Neuron (in vitro differentiated cells): Measurements from ENCODE around the gene GLDC.

Experiments used
- H2AFZ ChIP-seq: one replicate; pipeline ENCODE4 v1.6.1; 2013; ENCODE audit warnings: low read depth, mild to moderate bottlenecking, inconsistent platforms, low read length, moderate library complexity
- H3K27me3 ChIP-seq: one replicate; pipeline ENCODE4 v1.6.1; 2013; ENCODE audit warnings: low read length; ENCODE audit not compliant: insufficient read depth
- H3K36me3 ChIP-seq: one replicate; pipeline ENCODE4 v1.6.1; 2013; ENCODE audit warnings: low read length; ENCODE audit not compliant: insufficient read depth
- H3K4me1 ChIP-seq: one replicate; pipeline ENCODE4 v1.6.1; 2013; ENCODE audit warnings: low read length; ENCODE audit not compliant: insufficient read depth
- H3K4me3 ChIP-seq: 2 replicates; pipeline ENCODE4 v1.5.1; 2013; ENCODE audit warnings: mild to moderate bottlenecking, low read length, moderate library complexity
- H3K9me3 ChIP-seq: one replicate; pipeline ENCODE4 v1.6.1; 2013; ENCODE audit warnings: low read length

GLDC gene

GRCh38 chr9:6598249-6598725 is 47.2 kb downstream of the GLDC start:
- no peak overlapping the region for H3K4me3 ChIP-seq
- peaks cover 75% of the 10 kb centered on the region for H3K36me3 ChIP-seq
- H2AFZ ChIP-seq, result no peak overlapping the region
- no peaks in the 10 kb centered on the region for H3K9me3 ChIP-seq
- no peaks in the 10 kb centered on the region for H3K27me3 ChIP-seq
- peaks cover 9% of the 10 kb centered on the region for H3K4me1 ChIP-seq

- Histone ChIP-seq H3K36me3 (peaks cover 79% of the 10 kb centered on the region), H3K27me3 (no peaks in the 10 kb centered on the region), H3K4me1 (peaks cover under 1% of the 10 kb centered on the region), H3K4me3 (no peak overlapping the region), H3K9me3 (no peaks in the 10 kb centered on the region), H2AFZ (no peak overlapping the region)
Measured at GRCh38 chr9:6592791-6593190, 52.7 kb downstream of the GLDC start.

GRCh38 chr9:6592231-6592630 is 53.3 kb downstream of the GLDC start:
- Histone ChIP-seq H3K9me3 (no peaks in the 10 kb centered on the region), H3K4me1 (no peaks in the 10 kb centered on the region), H2AFZ (no peak overlapping the region), H3K27me3 (no peaks in the 10 kb centered on the region), H3K4me3 (no peak overlapping the region), H3K36me3 (peaks cover 77% of the 10 kb centered on the region)

- Histone ChIP-seq H3K4me1 (no peaks in the 10 kb centered on the region), H2AFZ (no peak overlapping the region), H3K4me3 (no peak overlapping the region), H3K27me3 (no peaks in the 10 kb centered on the region), H3K9me3 (no peaks in the 10 kb centered on the region), H3K36me3 (peaks cover 75% of the 10 kb centered on the region)
Measured at GRCh38 chr9:6590772-6591384, 54.7 kb downstream of the GLDC start.

- no peaks in the 10 kb centered on the region for H3K9me3 ChIP-seq
- no peak overlapping the region for H3K4me3 ChIP-seq
- H3K36me3 ChIP-seq, result peaks cover 73% of the 10 kb centered on the region
- no peak overlapping the region for H2AFZ ChIP-seq
- H3K27me3 ChIP-seq, result no peaks in the 10 kb centered on the region
- no peaks in the 10 kb centered on the region for H3K4me1 ChIP-seq
Measured at GRCh38 chr9:6590334-6590733, 55.2 kb downstream of the GLDC start.

- H3K4me3 ChIP-seq, result no peak overlapping the region
- peaks cover 73% of the 10 kb centered on the region for H3K36me3 ChIP-seq
- H3K4me1 ChIP-seq, result no peaks in the 10 kb centered on the region
- H2AFZ ChIP-seq, result no peak overlapping the region
- H3K9me3 ChIP-seq, result no peaks in the 10 kb centered on the region
- no peaks in the 10 kb centered on the region for H3K27me3 ChIP-seq
Measured at GRCh38 chr9:6584881-6585597, 60.5 kb downstream of the GLDC start.

- H3K36me3 ChIP-seq, result peaks cover 59% of the 10 kb centered on the region
- no peak overlapping the region for H2AFZ ChIP-seq
- H3K4me1 ChIP-seq, result no peaks in the 10 kb centered on the region
- no peak overlapping the region for H3K4me3 ChIP-seq
- H3K9me3 ChIP-seq, result no peaks in the 10 kb centered on the region
- H3K27me3 ChIP-seq, result no peaks in the 10 kb centered on the region
Measured at GRCh38 chr9:6581253-6581652, 64.3 kb downstream of the GLDC start.

GRCh38 chr9:6579613-6580012 is 65.9 kb downstream of the GLDC start:
- Histone ChIP-seq H3K36me3 (peaks cover 52% of the 10 kb centered on the region), H3K4me3 (no peak overlapping the region), H3K9me3 (no peaks in the 10 kb centered on the region), H3K27me3 (no peaks in the 10 kb centered on the region), H3K4me1 (no peaks in the 10 kb centered on the region), H2AFZ (no peak overlapping the region)

GRCh38 chr9:6576987-6577386 is 68.5 kb downstream of the GLDC start:
- H3K36me3 ChIP-seq, result peaks cover 48% of the 10 kb centered on the region
- no peaks in the 10 kb centered on the region for H3K27me3 ChIP-seq
- H3K9me3 ChIP-seq, result no peaks in the 10 kb centered on the region

GRCh38 chr9:6575324-6576034 is 70.0 kb downstream of the GLDC start:
- Histone ChIP-seq H3K4me1 (no peaks in the 10 kb centered on the region), H3K27me3 (no peaks in the 10 kb centered on the region), H3K36me3 (peaks cover 34% of the 10 kb centered on the region), H2AFZ (no peak overlapping the region), H3K4me3 (no peak overlapping the region), H3K9me3 (no peaks in the 10 kb centered on the region)

More at GRCh38 chr9:6576987-6577386, 68.5 kb downstream of the GLDC start:
- H3K4me1 ChIP-seq, result no peaks in the 10 kb centered on the region
- no peak overlapping the region for H3K4me3 ChIP-seq
- no peak overlapping the region for H2AFZ ChIP-seq

- H3K4me3 ChIP-seq, result no peak overlapping the region
- H3K36me3 ChIP-seq, result peaks cover 45% of the 10 kb centered on the region
- no peaks in the 10 kb centered on the region for H3K9me3 ChIP-seq
- no peaks in the 10 kb centered on the region for H3K27me3 ChIP-seq
- H2AFZ ChIP-seq, result no peak overlapping the region
- H3K4me1 ChIP-seq, result no peaks in the 10 kb centered on the region
Measured at GRCh38 chr9:6567140-6567591, 78.4 kb downstream of the GLDC start.

- Histone ChIP-seq H3K36me3 (peaks cover 49% of the 10 kb centered on the region), H3K4me1 (no peaks in the 10 kb centered on the region), H2AFZ (no peak overlapping the region), H3K4me3 (no peak overlapping the region), H3K9me3 (no peaks in the 10 kb centered on the region), H3K27me3 (no peaks in the 10 kb centered on the region)
Measured at GRCh38 chr9:6566409-6567139, 79.0 kb downstream of the GLDC start.

GRCh38 chr9:6565312-6565711 is 80.2 kb downstream of the GLDC start:
- no peak overlapping the region for H3K4me3 ChIP-seq
- no peaks in the 10 kb centered on the region for H3K4me1 ChIP-seq
- no peak overlapping the region for H2AFZ ChIP-seq
- H3K9me3 ChIP-seq, result no peaks in the 10 kb centered on the region
- H3K36me3 ChIP-seq, result peaks cover 55% of the 10 kb centered on the region
- H3K27me3 ChIP-seq, result no peaks in the 10 kb centered on the region
